H9 (cell line): ENCODE measurements around the gene LHX1. TPM values are rescaled to one million over a fixed set of nuclear protein-coding genes. Genes with fewer than 3 reads are reported as not detected.
A peak's percentile ranks its signal among the peaks of the same experiment; 100 is the strongest.

Experiments used
- DNase-seq: peaks from one replicate; pipeline ENCODE4 v3.0.0-alpha.2; 2017
- H2AFZ ChIP-seq: one replicate; pipeline ENCODE4 v1.6.1; 2013; ENCODE audit warnings: mild to moderate bottlenecking, low read length, control low read depth, moderate library complexity
- H2AK5ac ChIP-seq: 2 replicates; pipeline ENCODE4 v1.6.1; 2013; ENCODE audit warnings: low read length, control low read depth, mixed read lengths; ENCODE audit not compliant: insufficient read length
- H2BK120ac ChIP-seq: one replicate; pipeline ENCODE4 v1.6.1; 2013; ENCODE audit warnings: low read depth, mild to moderate bottlenecking, low read length, control low read depth, inconsistent platforms; ENCODE audit not compliant: poor library complexity, severe bottlenecking
- H2BK12ac ChIP-seq: 2 replicates; pipeline ENCODE4 v1.6.1; 2013; ENCODE audit warnings: low read length, control low read depth, mixed read lengths, low read depth; ENCODE audit not compliant: insufficient read length
- H2BK15ac ChIP-seq: 2 replicates; pipeline ENCODE4 v1.6.1; 2013; ENCODE audit warnings: low read depth, low read length, control low read depth
- H2BK20ac ChIP-seq: one replicate; pipeline ENCODE4 v1.6.1; 2013; ENCODE audit warnings: low read depth, mild to moderate bottlenecking, low read length, control low read depth, inconsistent platforms; ENCODE audit not compliant: poor library complexity, severe bottlenecking
- H2BK5ac ChIP-seq: 2 replicates; pipeline ENCODE4 v1.6.1; 2013; ENCODE audit warnings: low read length, control low read depth, mixed read lengths; ENCODE audit not compliant: insufficient read length
- H3K14ac ChIP-seq: 2 replicates; pipeline ENCODE4 v1.6.1; 2013; ENCODE audit warnings: low read length, control low read depth; ENCODE audit not compliant: insufficient read depth
- H3K18ac ChIP-seq: 2 replicates; pipeline ENCODE4 v1.6.1; 2013; ENCODE audit warnings: low read depth, mild to moderate bottlenecking, mixed read lengths, low read length, control low read depth; ENCODE audit not compliant: insufficient read length
- H3K23ac ChIP-seq: 2 replicates; pipeline ENCODE4 v1.6.1; 2013; ENCODE audit warnings: low read length, control low read depth, mixed read lengths, low read depth; ENCODE audit not compliant: insufficient read length
- H3K23me2 ChIP-seq: 2 replicates; pipeline ENCODE4 v1.6.1; 2013; ENCODE audit warnings: low read depth, mild to moderate bottlenecking, mixed read lengths, low read length, control low read depth; ENCODE audit not compliant: insufficient read length, poor library complexity, severe bottlenecking
- H3K27ac ChIP-seq: 2 replicates; pipeline ENCODE4 v1.5.1; 2013; ENCODE audit warnings: low read length, control low read depth, mixed read lengths, low read depth; ENCODE audit not compliant: insufficient read length
- H3K27me3 ChIP-seq: 2 replicates; pipeline ENCODE4 v1.6.1; 2013; ENCODE audit warnings: low read length, control low read depth, inconsistent platforms; ENCODE audit not compliant: insufficient read depth
- H3K4ac ChIP-seq: 2 replicates; pipeline ENCODE4 v1.6.1; 2013; ENCODE audit warnings: low read depth, mild to moderate bottlenecking, control low read depth, inconsistent platforms, low read length, moderate library complexity
- H3K4me1 ChIP-seq: 2 replicates; pipeline ENCODE4 v1.6.1; 2013; ENCODE audit warnings: low read length, control low read depth, inconsistent platforms; ENCODE audit not compliant: insufficient read depth
- H3K4me2 ChIP-seq: 2 replicates; pipeline ENCODE4 v1.6.1; 2013; ENCODE audit warnings: low read length, control low read depth, mixed read lengths; ENCODE audit not compliant: insufficient read length, insufficient read depth
- H3K56ac ChIP-seq: 2 replicates; pipeline ENCODE4 v1.6.1; 2013; ENCODE audit warnings: low read depth, mild to moderate bottlenecking, mixed read lengths, low read length, control low read depth; ENCODE audit not compliant: insufficient read length
- H3K79me1 ChIP-seq: 2 replicates; pipeline ENCODE4 v1.6.1; 2013; ENCODE audit warnings: low read depth, mild to moderate bottlenecking, moderate library complexity, low read length, control low read depth, inconsistent platforms; ENCODE audit not compliant: insufficient read depth, poor library complexity, severe bottlenecking
- H3K79me2 ChIP-seq: 2 replicates; pipeline ENCODE4 v1.6.1; 2013; ENCODE audit warnings: low read length, control low read depth, inconsistent platforms; ENCODE audit not compliant: insufficient read depth
- H3K9ac ChIP-seq: 2 replicates; pipeline ENCODE4 v1.6.1; 2013; ENCODE audit warnings: low read length, control low read depth, mixed read lengths; ENCODE audit not compliant: insufficient read length; ENCODE audit errors: extremely low read depth
- H3K9me3 ChIP-seq: one replicate; pipeline ENCODE4 v1.6.1; 2013; ENCODE audit warnings: low read depth, low read length, inconsistent platforms; ENCODE audit not compliant: control insufficient read depth
- H3T11ph ChIP-seq: one replicate; pipeline ENCODE4 v1.6.1; 2013; ENCODE audit warnings: mild to moderate bottlenecking, low read length, control low read depth, inconsistent platforms
- H4K20me1 ChIP-seq: one replicate; pipeline ENCODE4 v1.6.1; 2013; ENCODE audit not compliant: control insufficient read depth, insufficient read length, insufficient read depth
- H4K5ac ChIP-seq: 2 replicates; pipeline ENCODE4 v1.6.1; 2013; ENCODE audit warnings: low read depth, mild to moderate bottlenecking, mixed read lengths, low read length, control low read depth; ENCODE audit not compliant: insufficient read length
- H4K8ac ChIP-seq: replicated peaks from 2 replicates; pipeline ENCODE4 v1.6.1; 2013; ENCODE audit warnings: low read length, control low read depth, mixed read lengths, low read depth; ENCODE audit not compliant: insufficient read length
- H4K91ac ChIP-seq: 2 replicates; pipeline ENCODE4 v1.6.1; 2013; ENCODE audit warnings: low read depth, mild to moderate bottlenecking, moderate library complexity, mixed read lengths, low read length, control low read depth; ENCODE audit not compliant: insufficient read length
- H3K27ac Mint-ChIP-seq, 3 experiments: 2 replicates in 2 of 3; 3 replicates in 1 of 3; pipeline ENCODE4 v1.8.0; 2020 to 2021; ENCODE audit warnings: mixed read lengths in 3 of 3, mild to moderate bottlenecking in 1 of 3, moderate library complexity in 1 of 3
- H3K27me3 Mint-ChIP-seq: 2 replicates; pipeline ENCODE4 v1.8.0; 2021; ENCODE audit warnings: low read depth, mild to moderate bottlenecking, moderate library complexity, mixed read lengths
- H3K36me3 Mint-ChIP-seq, 3 experiments: 2 replicates in 2 of 3; 3 replicates in 1 of 3; pipeline ENCODE4 v1.8.0; 2020 to 2021; ENCODE audit warnings: low read depth in 3 of 3, mixed read lengths in 3 of 3; ENCODE audit not compliant: insufficient read depth in 1 of 3
- H3K4me1 Mint-ChIP-seq, 2 experiments: 2 replicates each; pipeline ENCODE4 v1.8.0; 2020; ENCODE audit warnings: mixed read lengths in 2 of 2
- H3K4me3 Mint-ChIP-seq, 2 experiments: 2 replicates in 1 of 2; 3 replicates in 1 of 2; pipeline ENCODE4 v1.8.0; 2020 to 2021; ENCODE audit warnings: mild to moderate bottlenecking in 2 of 2, mixed read lengths in 2 of 2, moderate library complexity in 1 of 2
- H3K9me3 Mint-ChIP-seq, 2 experiments: 2 replicates in 1 of 2; 3 replicates in 1 of 2; pipeline ENCODE4 v1.8.0; 2020; ENCODE audit warnings: mild to moderate bottlenecking in 2 of 2, mixed read lengths in 2 of 2, moderate library complexity in 1 of 2
- CTCF ChIP-seq: fragments of 200-600 bp; sonication (generic); conservative IDR thresholded peaks from 3 replicates; pipeline ENCODE4 v1.8.0; 2021; ENCODE audit warnings: antibody characterized with exemption, mild to moderate bottlenecking
- WGBS: extraction: QIAGEN DNeasy Blood & Tissue Kit; methylation state at CpG from one replicate; pipeline ENCODE4 v1.1.7; 2013; ENCODE audit warnings: missing lambda C conversion rate, low lambda C conversion rate, mixed read lengths; ENCODE audit not compliant: insufficient read length; ENCODE audit errors: extremely low coverage; 5-methylcytosine and 5-hydroxymethylcytosine counted together
- total RNA-seq: library from RNA; stranded (reverse); gene quantifications from 2 replicates; pipeline ENCODE4 v1.2.1, GENCODE V29; 2021

Gene LHX1
- total RNA-seq, 1 experiment from 2014 or later = 0.22 TPM

DNA sequence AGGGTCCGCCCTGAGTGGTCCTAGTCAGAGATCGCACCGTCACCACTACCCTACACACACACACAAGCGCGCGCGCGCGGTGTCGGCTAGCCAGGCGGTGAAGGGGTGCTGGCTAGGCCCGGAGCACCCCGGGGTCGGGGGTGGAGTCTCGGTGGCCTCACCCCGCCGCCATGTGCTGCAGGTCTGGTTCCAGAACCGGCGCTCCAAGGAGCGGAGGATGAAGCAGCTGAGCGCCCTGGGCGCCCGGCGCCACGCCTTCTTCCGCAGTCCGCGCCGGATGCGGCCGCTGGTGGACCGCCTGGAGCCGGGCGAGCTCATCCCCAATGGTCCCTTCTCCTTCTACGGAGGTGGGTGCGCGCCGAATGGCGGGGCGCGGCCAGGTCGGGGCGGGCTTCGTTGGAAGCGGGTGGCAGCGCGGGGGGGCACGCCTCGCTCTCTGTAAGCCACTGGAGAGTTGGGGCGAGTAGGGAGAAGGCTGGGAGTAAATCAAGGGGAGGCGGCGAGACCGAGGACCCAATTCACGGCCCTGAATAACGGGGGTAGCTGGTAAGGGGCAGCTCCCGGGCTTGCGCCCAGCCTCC, 4.8 kb downstream of the LHX1 start:
- peak overlapping the region; percentile 37 for H3K4me2 ChIP-seq
- no peak overlapping the region for H2BK15ac ChIP-seq
- H3T11ph ChIP-seq = no peak overlapping the region
- no peak overlapping the region for H3K4ac ChIP-seq
- no peak overlapping the region for H4K8ac ChIP-seq
- peaks cover 4% of the 10 kb centered on the region for H4K20me1 ChIP-seq
- no peak overlapping the region for H3K27ac ChIP-seq
- H3K79me2 ChIP-seq = no peaks in the 10 kb centered on the region
- peak; percentile 75 for DNase-seq
- no peak overlapping the region for H4K5ac ChIP-seq
- no peak for TF ChIP-seq CTCF
- peaks cover 42 to 72% of the 10 kb centered on the region in 2 experiments for H3K4me1 Mint-ChIP-seq
- H3K79me1 ChIP-seq = no peaks in the 10 kb centered on the region
- H3K36me3 Mint-ChIP-seq = no peaks in the 10 kb centered on the region; a peak in 1 of 7 replicates
- no peak overlapping the region for H2BK120ac ChIP-seq
- no peak overlapping the region for H3K18ac ChIP-seq
- H2AK5ac ChIP-seq = no peak overlapping the region
- H3K14ac ChIP-seq = no peak overlapping the region
- no peak overlapping the region for H3K56ac ChIP-seq
- no peaks in the 10 kb centered on the region for H3K4me1 ChIP-seq
- peaks cover 0 to 7% of the 10 kb centered on the region in 2 experiments; a peak in 1 of 5 replicates for H3K9me3 Mint-ChIP-seq
- peaks cover 2% of the 10 kb centered on the region for H3K23me2 ChIP-seq
- H2BK20ac ChIP-seq = no peak overlapping the region
- no peaks in the 10 kb centered on the region for H3K9me3 ChIP-seq
- H2AFZ ChIP-seq = no peak overlapping the region
- no peak overlapping the region for H3K9ac ChIP-seq
- no peak overlapping the region for H3K27ac Mint-ChIP-seq
- peaks cover 92% of the 10 kb centered on the region for H3K27me3 ChIP-seq
- H3K23ac ChIP-seq = no peak overlapping the region
- H3K27me3 Mint-ChIP-seq = peaks cover 100% of the 10 kb centered on the region
- peak overlapping the region; percentile 21 to 56; a peak in 3 of 5 replicates for H3K4me3 Mint-ChIP-seq
- H2BK12ac ChIP-seq = no peak overlapping the region
- H4K91ac ChIP-seq = no peak overlapping the region
- WGBS = no CpG with 5 or more reads among the region's 57 CpGs
- no peak overlapping the region for H2BK5ac ChIP-seq
